Measurements from ENCODE around the gene PROSER3. TPM values are rescaled to one million over a fixed set of nuclear protein-coding genes. Genes with fewer than 3 reads are reported as not detected.

Gene PROSER3
- total RNA-seq, 1 donor from 2014 or later = 15.0 TPM

- DNase-seq (ENCODE audit: low spot score) = peak; percentile 37
- Mint-ChIP-seq H3K9me3 (ENCODE audit: unreplicated experiment) (no peaks in the 10 kb centered on the region), H3K27ac (ENCODE audit: unreplicated experiment) (peak within 1 kb of the TSS; percentile 86), H3K4me1 (ENCODE audit: unreplicated experiment) (peaks cover 18% of the 10 kb centered on the region), H3K27me3 (ENCODE audit: unreplicated experiment) (peaks cover 25% of the 10 kb centered on the region), H3K36me3 (ENCODE audit: low read depth, unreplicated experiment) (peaks cover 8% of the 10 kb centered on the region), H3K4me3 (ENCODE audit: unreplicated experiment) (peak within 1 kb of the TSS; percentile 94)
- no peak for TF ChIP-seq CTCF (IDR thresholded peaks at IDR 0.05; ENCODE audit: unreplicated experiment)
These were observed 1.4 kb upstream of the PROSER3 start, which contains the start of gene HSPB6 for GRCh38 chr19:35756377-35757230. HSPB6 (minus strand) TSS chr19:35757029; CDS start chr19:35757008, 21 bp downstream.

DNA sequence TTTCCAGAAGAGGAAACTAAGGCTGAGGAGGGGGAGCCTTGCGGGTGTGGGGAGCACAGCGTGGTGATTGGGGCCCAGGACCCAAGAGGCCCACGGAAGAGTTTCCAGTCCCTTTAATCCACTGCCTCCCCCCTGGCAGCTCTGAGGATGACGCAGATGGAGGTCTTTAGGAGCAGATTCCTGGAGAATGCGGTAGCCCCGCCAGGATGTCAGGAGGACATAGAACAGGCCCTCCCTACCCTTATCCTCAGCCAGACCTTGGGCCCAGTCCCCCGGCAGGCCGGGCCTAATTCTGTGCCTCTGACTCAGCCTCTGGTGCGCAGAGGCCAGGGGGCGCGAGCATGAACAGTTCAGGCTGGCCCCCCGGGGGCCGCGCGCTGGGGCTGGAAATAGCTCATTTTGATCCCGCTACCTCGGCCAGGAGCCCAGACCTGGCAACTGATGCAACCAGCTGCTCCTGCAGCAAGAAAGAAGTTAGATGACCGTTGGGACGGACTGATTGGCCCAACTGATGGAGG, 686 bp upstream of the PROSER3 start:
- TF ChIP-seq CTCF (IDR thresholded peaks at IDR 0.05; ENCODE audit: unreplicated experiment) = no peak
- Mint-ChIP-seq H3K27ac (ENCODE audit: unreplicated experiment) (no peak overlapping the region), H3K4me1 (ENCODE audit: unreplicated experiment) (peaks cover 18% of the 10 kb centered on the region), H3K27me3 (ENCODE audit: unreplicated experiment) (peaks cover 27% of the 10 kb centered on the region), H3K9me3 (ENCODE audit: unreplicated experiment) (no peaks in the 10 kb centered on the region), H3K4me3 (ENCODE audit: unreplicated experiment) (peak overlapping the region; percentile 94), H3K36me3 (ENCODE audit: low read depth, unreplicated experiment) (peaks cover 8% of the 10 kb centered on the region)
- DNase-seq (ENCODE audit: low spot score) = peak; percentile 32

- peak overlapping the region; percentile 70 for H3K4me3 Mint-ChIP-seq (ENCODE audit: unreplicated experiment)
- H3K36me3 Mint-ChIP-seq (ENCODE audit: low read depth, unreplicated experiment) = peaks cover 5% of the 10 kb centered on the region
- no peak for DNase-seq (ENCODE audit: low spot score)
- H3K9me3 Mint-ChIP-seq (ENCODE audit: unreplicated experiment) = no peaks in the 10 kb centered on the region
- peak overlapping the region; percentile 31 for H3K27ac Mint-ChIP-seq (ENCODE audit: unreplicated experiment)
- peaks cover 21% of the 10 kb centered on the region for H3K27me3 Mint-ChIP-seq (ENCODE audit: unreplicated experiment)
- TF ChIP-seq CTCF (IDR thresholded peaks at IDR 0.05; ENCODE audit: unreplicated experiment) = no peak
- H3K4me1 Mint-ChIP-seq (ENCODE audit: unreplicated experiment) = peaks cover 18% of the 10 kb centered on the region
These were observed 1.7 kb downstream of the PROSER3 start for GRCh38 chr19:35759697-35760096.

- Mint-ChIP-seq H3K27me3 (ENCODE audit: unreplicated experiment) (peaks cover 19% of the 10 kb centered on the region), H3K27ac (ENCODE audit: unreplicated experiment) (no peak overlapping the region), H3K9me3 (ENCODE audit: unreplicated experiment) (no peaks in the 10 kb centered on the region), H3K36me3 (ENCODE audit: low read depth, unreplicated experiment) (no peaks in the 10 kb centered on the region), H3K4me3 (ENCODE audit: unreplicated experiment) (no peak overlapping the region), H3K4me1 (ENCODE audit: unreplicated experiment) (peaks cover 14% of the 10 kb centered on the region)
- TF ChIP-seq CTCF (IDR thresholded peaks at IDR 0.05; ENCODE audit: unreplicated experiment) = no peak
- DNase-seq (ENCODE audit: low spot score) = no peak
These were observed 2.9 kb downstream of the PROSER3 start for GRCh38 chr19:35760711-35761349.

Measured in endothelial cell (in vitro differentiated cells).